ENCODE data around the gene WDFY4.

Gene WDFY4

DNA sequence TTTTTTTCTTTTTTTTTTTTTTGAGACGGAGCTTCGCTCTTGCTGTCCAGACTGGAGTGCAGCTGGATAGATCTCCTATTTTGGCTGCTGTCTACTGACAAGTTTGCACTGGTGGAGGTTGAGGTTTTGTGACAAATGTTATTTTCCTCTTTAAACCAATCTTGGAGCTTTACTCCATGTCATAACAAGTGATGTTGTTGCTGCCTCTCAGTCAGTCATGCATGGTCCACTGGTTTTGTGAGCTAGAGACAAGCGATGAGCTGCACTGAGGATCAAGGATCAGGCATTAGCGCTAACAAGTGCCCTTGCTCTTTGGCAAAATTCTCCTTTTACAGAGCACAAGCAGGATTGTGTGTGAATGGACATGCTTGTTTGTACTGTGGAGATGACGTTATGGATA lies 805 bp upstream of the WDFY4 start:
- Histone ChIP-seq H2BK12ac (ENCODE audit: low read length) (no peak overlapping the region), H3K79me1 (ENCODE audit: low read length) (no peaks in the 10 kb centered on the region), H4K8ac (ENCODE audit: low read depth, low read length) (no peak overlapping the region), H3K79me2 (ENCODE audit: control insufficient read depth, insufficient read depth, low read length, poor library complexity) (no peaks in the 10 kb centered on the region), H3K27ac (ENCODE audit: low read depth, low read length) (no peak overlapping the region), H4K91ac (ENCODE audit: low read depth, low read length) (no peak overlapping the region), H3K4me3 (ENCODE audit: low read depth, low read length) (no peak overlapping the region), H3K9me3 (ENCODE audit: insufficient read depth, low read depth, low read length) (peaks cover 1% of the 10 kb centered on the region), H2AFZ (ENCODE audit: insufficient read depth, low read length, poor library complexity) (no peak overlapping the region), H4K12ac (ENCODE audit: low read depth, low read length) (no peak overlapping the region), H3K4me1 (ENCODE audit: control insufficient read depth in 1 of 2, insufficient read depth in 2 of 2, low read length in 2 of 2) (no peaks in the 10 kb centered on the region), H3K18ac (ENCODE audit: low read length) (no peak overlapping the region), H3K9ac (ENCODE audit: low read length) (peak overlapping the region; percentile 58), H3K23ac (ENCODE audit: low read length) (no peak overlapping the region), H3K27me3 (ENCODE audit: insufficient read depth, low read length) (no peaks in the 10 kb centered on the region), H2BK5ac (ENCODE audit: low read depth, low read length, poor library complexity) (no peak overlapping the region), H2AK5ac (ENCODE audit: low read length) (no peak overlapping the region), H3K14ac (ENCODE audit: low read length) (no peak overlapping the region), H2BK120ac (ENCODE audit: insufficient read depth, low read length, poor library complexity) (no peak overlapping the region), H3K4me2 (ENCODE audit: low read length) (no peak overlapping the region), H3K4ac (ENCODE audit: low read depth, low read length) (no peak overlapping the region), H3K36me3 (ENCODE audit: control insufficient read depth in 1 of 2, insufficient read depth in 2 of 2, low read length in 2 of 2) (no peaks in the 10 kb centered on the region)
- no CpG with 5 or more reads among the region's 5 CpGs for WGBS (ENCODE audit: extremely low coverage, insufficient coverage, insufficient read length)
- DNase-seq = no peak

DNA sequence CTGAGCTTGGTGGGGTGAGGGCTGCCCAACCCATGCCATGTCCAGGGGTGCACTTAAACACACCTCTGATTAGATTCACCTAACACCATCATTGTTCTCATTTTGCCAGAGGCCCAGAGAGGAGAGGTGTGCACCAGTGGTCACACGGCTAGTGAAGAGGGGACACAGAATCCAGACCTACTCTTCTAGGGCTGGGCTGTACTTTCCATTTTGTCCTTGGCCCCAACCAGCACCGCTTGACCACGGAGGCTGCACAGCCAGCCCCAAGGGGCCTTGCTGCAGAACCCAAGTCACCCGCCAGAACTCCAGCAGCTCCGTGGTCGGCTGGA lies 246 bp upstream of the WDFY4 start:
- no peak overlapping the region for H3K23ac ChIP-seq (ENCODE audit: low read length)
- H3K27me3 ChIP-seq (ENCODE audit: insufficient read depth, low read length) = no peaks in the 10 kb centered on the region
- no peaks in the 10 kb centered on the region for H3K79me1 ChIP-seq (ENCODE audit: low read length)
- no peak overlapping the region for H2BK120ac ChIP-seq (ENCODE audit: insufficient read depth, low read length, poor library complexity)
- no peak overlapping the region for H2AFZ ChIP-seq (ENCODE audit: insufficient read depth, low read length, poor library complexity)
- no CpG with 5 or more reads among the region's 6 CpGs for WGBS (ENCODE audit: extremely low coverage, insufficient coverage, insufficient read length)
- H2BK5ac ChIP-seq (ENCODE audit: low read depth, low read length, poor library complexity) = no peak overlapping the region
- H3K18ac ChIP-seq (ENCODE audit: low read length) = no peak overlapping the region
- H4K12ac ChIP-seq (ENCODE audit: low read depth, low read length) = no peak overlapping the region
- H3K4me1 ChIP-seq (ENCODE audit: control insufficient read depth in 1 of 2, insufficient read depth in 2 of 2, low read length in 2 of 2) = no peaks in the 10 kb centered on the region
- no peak overlapping the region for H2AK5ac ChIP-seq (ENCODE audit: low read length)
- H3K9ac ChIP-seq (ENCODE audit: low read length) = no peak overlapping the region
- no peak overlapping the region for H3K14ac ChIP-seq (ENCODE audit: low read length)
- H4K8ac ChIP-seq (ENCODE audit: low read depth, low read length) = no peak overlapping the region
- H3K27ac ChIP-seq (ENCODE audit: low read depth, low read length) = no peak overlapping the region
- no peaks in the 10 kb centered on the region for H3K79me2 ChIP-seq (ENCODE audit: control insufficient read depth, insufficient read depth, low read length, poor library complexity)
- no peak overlapping the region for H4K91ac ChIP-seq (ENCODE audit: low read depth, low read length)
- H3K4me2 ChIP-seq (ENCODE audit: low read length) = no peak overlapping the region
- DNase-seq = no peak
- no peak overlapping the region for H2BK12ac ChIP-seq (ENCODE audit: low read length)
- H3K36me3 ChIP-seq (ENCODE audit: control insufficient read depth in 1 of 2, insufficient read depth in 2 of 2, low read length in 2 of 2) = no peaks in the 10 kb centered on the region
- H3K9me3 ChIP-seq (ENCODE audit: insufficient read depth, low read depth, low read length) = peaks cover 1% of the 10 kb centered on the region
- H3K4ac ChIP-seq (ENCODE audit: low read depth, low read length) = no peak overlapping the region
- no peak overlapping the region for H3K4me3 ChIP-seq (ENCODE audit: low read depth, low read length)

DNA sequence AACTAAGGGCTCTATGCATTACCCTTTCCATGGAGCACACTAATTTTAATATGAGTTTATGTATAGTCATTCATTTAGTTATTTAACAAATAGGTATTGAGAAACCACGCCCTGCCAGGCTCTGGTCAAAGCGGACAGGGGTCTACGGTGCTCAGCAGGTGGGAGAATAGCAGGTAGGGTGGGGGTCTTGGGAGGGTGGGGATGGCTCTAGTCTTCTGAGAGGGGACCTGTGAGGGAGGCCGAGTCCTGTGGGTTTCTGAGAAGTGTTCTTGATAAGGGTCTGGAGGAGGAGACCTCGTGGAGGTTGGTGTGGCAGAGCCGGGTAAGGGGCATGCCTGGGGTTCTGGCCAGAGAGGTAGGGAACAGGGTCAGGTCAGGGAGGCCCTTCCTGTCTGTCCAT lies 1.1 kb downstream of the WDFY4 start:
- no peaks in the 10 kb centered on the region for H3K79me1 ChIP-seq (ENCODE audit: low read length)
- H4K8ac ChIP-seq (ENCODE audit: low read depth, low read length) = no peak overlapping the region
- no peak overlapping the region for H3K23ac ChIP-seq (ENCODE audit: low read length)
- H3K4me3 ChIP-seq (ENCODE audit: low read depth, low read length) = no peak overlapping the region
- H3K27me3 ChIP-seq (ENCODE audit: insufficient read depth, low read length) = no peaks in the 10 kb centered on the region
- H2AFZ ChIP-seq (ENCODE audit: insufficient read depth, low read length, poor library complexity) = no peak overlapping the region
- no peak overlapping the region for H2BK12ac ChIP-seq (ENCODE audit: low read length)
- no peak overlapping the region for H4K91ac ChIP-seq (ENCODE audit: low read depth, low read length)
- H3K4me2 ChIP-seq (ENCODE audit: low read length) = no peak overlapping the region
- H3K36me3 ChIP-seq (ENCODE audit: control insufficient read depth in 1 of 2, insufficient read depth in 2 of 2, low read length in 2 of 2) = no peaks in the 10 kb centered on the region
- no peak overlapping the region for H3K27ac ChIP-seq (ENCODE audit: low read depth, low read length)
- H3K4ac ChIP-seq (ENCODE audit: low read depth, low read length) = no peak overlapping the region
- H4K12ac ChIP-seq (ENCODE audit: low read depth, low read length) = no peak overlapping the region
- peaks cover 1% of the 10 kb centered on the region for H3K9me3 ChIP-seq (ENCODE audit: insufficient read depth, low read depth, low read length)
- H3K9ac ChIP-seq (ENCODE audit: low read length) = no peak overlapping the region
- H3K4me1 ChIP-seq (ENCODE audit: control insufficient read depth in 1 of 2, insufficient read depth in 2 of 2, low read length in 2 of 2) = no peaks in the 10 kb centered on the region
- no peak overlapping the region for H2BK5ac ChIP-seq (ENCODE audit: low read depth, low read length, poor library complexity)
- H2AK5ac ChIP-seq (ENCODE audit: low read length) = no peak overlapping the region
- no peak overlapping the region for H3K14ac ChIP-seq (ENCODE audit: low read length)
- H3K79me2 ChIP-seq (ENCODE audit: control insufficient read depth, insufficient read depth, low read length, poor library complexity) = no peaks in the 10 kb centered on the region
- no CpG with 5 or more reads among the region's 6 CpGs for WGBS (ENCODE audit: extremely low coverage, insufficient coverage, insufficient read length)
- DNase-seq = no peak
- H2BK120ac ChIP-seq (ENCODE audit: insufficient read depth, low read length, poor library complexity) = no peak overlapping the region
- no peak overlapping the region for H3K18ac ChIP-seq (ENCODE audit: low read length)

DNA sequence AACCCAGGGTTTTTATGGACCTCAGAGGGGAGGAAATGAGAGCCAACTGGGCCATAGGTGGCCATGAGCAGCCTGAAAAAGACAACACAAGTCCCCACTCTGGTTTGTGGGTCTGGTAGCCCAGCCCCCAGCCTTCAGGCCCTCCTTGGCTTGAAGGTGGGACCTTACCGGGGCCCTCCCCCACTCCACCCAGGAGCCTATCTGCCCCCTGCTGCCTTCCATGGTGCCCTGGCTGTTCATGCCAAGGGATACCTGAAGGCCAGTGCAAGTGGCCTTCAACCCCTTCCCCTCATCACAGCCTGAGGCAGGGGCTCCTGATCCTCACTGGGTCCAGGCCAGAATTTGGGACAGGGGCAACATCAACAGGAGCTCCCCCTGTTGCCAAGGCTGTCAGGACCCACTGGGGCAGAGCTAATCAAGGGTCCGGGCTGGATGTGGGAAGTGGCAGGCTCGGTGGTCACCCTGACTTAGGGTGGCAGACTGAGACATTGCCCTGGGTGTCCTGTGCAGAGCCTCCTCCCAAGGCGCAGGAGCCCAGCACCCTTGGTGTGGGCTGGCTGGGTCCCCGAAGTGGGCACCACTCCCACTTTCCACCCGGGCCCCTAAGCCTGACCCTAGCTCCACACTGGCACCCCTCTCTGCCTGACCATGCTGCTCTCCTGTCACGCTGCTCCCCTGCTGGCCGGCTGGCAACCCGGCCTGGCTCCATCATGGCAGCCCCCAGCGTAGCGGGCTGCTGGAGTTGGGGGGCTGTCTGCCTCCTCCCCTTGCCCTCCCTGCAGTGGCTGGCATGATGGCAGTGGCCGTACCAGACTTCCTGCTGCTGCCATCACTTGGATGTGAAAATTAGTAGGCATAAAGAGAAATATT lies 6.4 kb downstream of the WDFY4 start:
- no peak overlapping the region for H4K12ac ChIP-seq (ENCODE audit: low read depth, low read length)
- H3K9ac ChIP-seq (ENCODE audit: low read length) = no peak overlapping the region
- no peak overlapping the region for H4K91ac ChIP-seq (ENCODE audit: low read depth, low read length)
- no peak overlapping the region for H2BK120ac ChIP-seq (ENCODE audit: insufficient read depth, low read length, poor library complexity)
- no peaks in the 10 kb centered on the region for H3K9me3 ChIP-seq (ENCODE audit: insufficient read depth, low read depth, low read length)
- no peak overlapping the region for H2BK12ac ChIP-seq (ENCODE audit: low read length)
- no peak overlapping the region for H2AFZ ChIP-seq (ENCODE audit: insufficient read depth, low read length, poor library complexity)
- no CpG with 5 or more reads among the region's 12 CpGs for WGBS (ENCODE audit: extremely low coverage, insufficient coverage, insufficient read length)
- no peaks in the 10 kb centered on the region for H3K4me1 ChIP-seq (ENCODE audit: control insufficient read depth in 1 of 2, insufficient read depth in 2 of 2, low read length in 2 of 2)
- H3K36me3 ChIP-seq (ENCODE audit: control insufficient read depth in 1 of 2, insufficient read depth in 2 of 2, low read length in 2 of 2) = no peaks in the 10 kb centered on the region
- no peak overlapping the region for H3K14ac ChIP-seq (ENCODE audit: low read length)
- H3K27me3 ChIP-seq (ENCODE audit: insufficient read depth, low read length) = no peaks in the 10 kb centered on the region
- H3K18ac ChIP-seq (ENCODE audit: low read length) = no peak overlapping the region
- H3K4me2 ChIP-seq (ENCODE audit: low read length) = no peak overlapping the region
- no peak for DNase-seq
- H3K27ac ChIP-seq (ENCODE audit: low read depth, low read length) = no peak overlapping the region
- no peak overlapping the region for H3K4me3 ChIP-seq (ENCODE audit: low read depth, low read length)
- no peak overlapping the region for H3K4ac ChIP-seq (ENCODE audit: low read depth, low read length)
- no peaks in the 10 kb centered on the region for H3K79me1 ChIP-seq (ENCODE audit: low read length)
- no peak overlapping the region for H2BK5ac ChIP-seq (ENCODE audit: low read depth, low read length, poor library complexity)
- H4K8ac ChIP-seq (ENCODE audit: low read depth, low read length) = no peak overlapping the region
- no peak overlapping the region for H2AK5ac ChIP-seq (ENCODE audit: low read length)
- no peak overlapping the region for H3K23ac ChIP-seq (ENCODE audit: low read length)
- no peaks in the 10 kb centered on the region for H3K79me2 ChIP-seq (ENCODE audit: control insufficient read depth, insufficient read depth, low read length, poor library complexity)
